GM20431 (cell line): ENCODE data around the gene PLK2.

Source experiments
- in situ Hi-C: fragments of 300-500 bp; cut with MseI, MboI; formaldehyde crosslinking; loops from one replicate; pipeline ENCODE4 v1.15.0; 2020; ENCODE audit warnings: low sequenced_read_pairs; ENCODE audit not compliant: unreplicated experiment

The PLK2 gene

GRCh38 chr5:58452566-58453258 lies 7.2 kb downstream of the PLK2 start:
- in situ Hi-C loops, result loop anchor here (25.0 kb wide), 3 partner anchors 665 to 1140 kb away; no protein-coding TSS in a partner anchor

GRCh38 chr5:58451732-58452565 lies 7.9 kb downstream of the PLK2 start:
- in situ Hi-C loops, result loop anchor here (25.0 kb wide), 3 partner anchors 665 to 1140 kb away; no protein-coding TSS in a partner anchor

GRCh38 chr5:58450811-58451629 lies 8.9 kb downstream of the PLK2 start:
- in situ Hi-C loops, result loop anchor here (25.0 kb wide), 3 partner anchors 664 to 1139 kb away; no protein-coding TSS in a partner anchor

DNA sequence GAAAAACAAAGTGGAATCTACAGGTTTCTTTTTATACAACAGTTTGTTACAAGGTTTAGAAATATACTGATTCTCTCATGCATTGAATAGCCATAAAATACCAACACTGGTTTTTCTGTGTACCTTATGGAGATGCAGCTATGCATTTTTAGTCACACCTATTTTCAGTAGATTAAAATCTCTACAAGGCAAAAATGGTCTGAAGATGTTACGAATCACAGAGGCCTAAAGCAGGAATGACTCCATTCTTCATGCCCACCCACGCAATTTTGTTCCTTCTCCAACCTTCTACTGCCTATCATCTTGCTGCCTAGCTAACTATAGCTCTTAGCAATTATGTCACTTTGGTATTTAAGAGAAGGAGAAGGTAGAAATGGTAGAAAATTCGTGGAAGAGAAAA lies 9.9 kb downstream of the PLK2 start:
- in situ Hi-C loops, result loop anchor here (25.0 kb wide), 3 partner anchors 663 to 1138 kb away; no protein-coding TSS in a partner anchor

DNA sequence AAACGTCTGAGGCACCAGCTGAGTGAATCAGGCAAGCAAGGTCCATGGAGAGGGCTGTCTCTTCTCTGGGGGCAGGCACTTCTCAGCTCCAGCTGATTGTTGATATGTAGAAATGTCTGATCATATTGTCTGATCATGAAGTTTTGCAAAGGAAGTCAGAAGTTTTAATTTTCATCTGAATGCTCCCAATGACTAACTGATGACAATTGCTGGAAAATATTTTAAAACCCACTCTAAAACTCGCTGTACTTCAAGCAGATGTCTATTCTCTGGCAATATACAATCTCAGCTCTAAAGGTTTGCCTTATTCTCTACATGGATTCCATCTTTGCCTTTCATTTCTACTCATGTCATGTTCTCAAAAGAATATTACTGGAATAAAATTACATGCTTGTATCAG lies 12.7 kb downstream of the PLK2 start:
- in situ Hi-C loops, result no loop called here

DNA sequence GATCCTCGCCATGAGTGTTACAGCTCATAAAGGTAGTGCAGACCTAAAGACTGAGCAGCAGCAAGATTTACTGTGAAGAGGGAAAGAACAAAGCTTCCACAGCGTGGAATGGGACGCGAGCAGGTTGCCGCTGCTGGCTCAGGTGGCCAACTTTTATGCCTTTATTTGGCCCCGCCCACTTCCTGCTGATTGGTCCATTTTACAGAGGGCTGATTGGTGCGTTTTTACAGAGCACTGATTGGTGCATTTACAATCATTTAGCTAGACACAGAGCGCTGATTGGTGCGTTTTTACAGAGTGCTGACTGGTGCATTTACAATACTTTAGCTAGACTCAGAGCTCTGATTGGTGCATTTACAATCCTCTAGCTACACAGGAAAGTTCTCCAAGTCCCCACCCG lies 13.9 kb downstream of the PLK2 start:
- in situ Hi-C loops, result no loop called here

DNA sequence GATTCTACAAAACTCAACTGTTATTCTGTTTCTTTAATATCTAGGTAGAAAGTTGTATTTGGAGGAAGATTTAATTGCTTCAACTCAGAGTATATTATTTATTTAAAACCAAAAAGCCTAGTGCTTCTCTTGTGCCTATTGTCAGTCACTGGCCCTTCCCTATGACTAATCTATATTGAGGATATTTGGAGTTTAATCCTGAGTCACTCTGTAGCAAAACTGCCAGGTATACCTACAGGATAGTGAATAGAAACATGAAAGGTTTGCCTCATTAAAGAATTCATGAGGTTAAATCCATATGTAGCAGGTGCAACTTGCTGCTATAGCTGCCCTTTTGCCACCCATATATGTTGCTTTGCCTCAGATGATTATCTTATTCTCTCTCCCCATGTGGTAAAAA lies 15.1 kb downstream of the PLK2 start:
- in situ Hi-C loops, result no loop called here

DNA sequence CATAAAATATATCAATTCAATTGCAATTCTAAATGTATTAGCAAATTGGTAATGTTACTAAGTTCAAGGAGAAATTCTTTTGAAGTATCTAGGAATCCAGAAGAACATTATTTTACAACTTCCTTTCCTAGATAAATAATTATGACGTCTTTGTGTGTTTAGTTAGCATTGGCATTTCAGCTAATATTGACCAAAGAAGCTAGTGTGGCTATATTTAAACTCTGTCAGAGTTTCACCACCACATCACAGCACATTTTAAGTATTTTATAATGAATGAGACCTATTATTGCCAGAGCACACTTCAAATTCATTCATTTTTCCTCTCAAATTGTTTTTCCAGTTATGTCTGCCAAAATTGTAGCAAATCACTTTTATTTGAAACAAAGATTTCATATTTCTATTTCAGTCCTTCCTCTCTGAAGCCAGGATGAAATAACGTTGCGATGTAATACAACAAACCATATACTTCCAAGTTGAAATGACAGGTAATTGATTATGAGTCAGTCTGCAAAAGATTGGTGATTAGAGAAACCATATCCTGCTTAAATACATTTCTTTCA lies 18.9 kb downstream of the PLK2 start:
- in situ Hi-C loops, result no loop called here

DNA sequence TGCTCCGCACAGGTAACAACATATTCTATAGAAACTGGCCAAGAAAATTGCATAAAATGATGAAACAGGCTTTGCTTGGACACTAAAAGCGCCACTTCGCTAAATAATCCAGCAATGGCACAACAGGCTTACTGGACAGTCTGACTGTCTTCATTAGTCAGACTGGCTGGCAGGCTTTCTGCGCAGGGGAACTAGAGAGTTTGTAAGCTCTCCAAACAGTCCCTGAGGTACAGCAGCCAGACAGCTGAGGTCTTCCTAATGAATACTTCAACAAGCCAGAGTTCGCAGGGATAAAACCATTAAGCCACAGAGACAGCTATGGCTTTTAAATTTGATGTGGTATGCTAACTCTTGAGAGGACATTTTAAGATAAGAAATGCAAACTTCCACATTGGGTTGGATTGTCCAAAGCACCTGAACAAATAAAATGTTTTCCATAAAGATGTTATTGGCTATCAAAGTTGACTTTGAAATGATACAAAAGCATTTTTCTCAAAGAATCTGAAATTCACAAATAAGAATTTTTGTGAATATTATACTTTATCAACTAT lies 20.7 kb downstream of the PLK2 start:
- in situ Hi-C loops, result no loop called here

DNA sequence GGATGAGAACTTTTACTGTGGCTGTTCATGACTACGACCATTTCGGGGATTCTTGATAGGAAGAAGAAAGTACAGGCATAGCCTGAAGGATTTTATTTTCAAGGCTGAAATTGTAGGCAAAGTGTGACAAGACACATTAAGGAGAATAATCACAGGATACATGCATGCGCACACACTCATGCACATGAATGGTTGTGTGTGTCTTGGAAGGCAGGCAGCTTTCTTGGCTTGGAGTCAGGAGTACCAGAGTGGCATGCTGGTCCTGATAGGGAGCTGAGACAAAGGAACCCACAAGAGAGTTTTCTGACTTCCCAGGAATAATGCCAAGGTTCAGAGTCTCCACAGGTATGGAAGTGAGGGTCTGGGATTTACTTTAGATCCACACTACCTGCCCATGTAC lies 22.2 kb downstream of the PLK2 start:
- in situ Hi-C loops, result no loop called here

GRCh38 chr5:58431832-58432231 lies 28.1 kb downstream of the PLK2 start:
- in situ Hi-C loops, result no loop called here

DNA sequence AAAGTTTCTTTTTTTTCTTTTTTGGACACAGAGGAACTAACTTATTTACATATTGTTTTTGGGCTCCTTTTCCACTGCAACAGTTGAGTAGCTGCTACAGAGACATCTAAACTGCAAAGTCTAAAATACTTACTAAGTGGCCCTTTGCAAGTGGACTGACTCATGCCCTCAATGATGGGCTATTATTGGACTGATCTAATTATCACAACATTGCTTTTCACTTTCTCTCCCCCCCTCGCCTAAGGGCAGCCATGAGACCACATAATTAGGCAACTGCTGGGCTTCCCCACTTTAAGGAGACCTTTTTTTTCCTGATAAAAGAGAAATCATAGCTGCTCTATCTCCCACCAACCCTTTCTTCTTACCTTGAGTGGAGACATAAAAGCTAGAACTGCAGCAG lies 47.0 kb downstream of the PLK2 start:
- in situ Hi-C loops, result no loop called here

- in situ Hi-C loops, result no loop called here
Measured at GRCh38 chr5:58412081-58412480, 47.8 kb downstream of the PLK2 start.

GRCh38 chr5:58411372-58411771 lies 48.5 kb downstream of the PLK2 start:
- in situ Hi-C loops, result no loop called here

DNA sequence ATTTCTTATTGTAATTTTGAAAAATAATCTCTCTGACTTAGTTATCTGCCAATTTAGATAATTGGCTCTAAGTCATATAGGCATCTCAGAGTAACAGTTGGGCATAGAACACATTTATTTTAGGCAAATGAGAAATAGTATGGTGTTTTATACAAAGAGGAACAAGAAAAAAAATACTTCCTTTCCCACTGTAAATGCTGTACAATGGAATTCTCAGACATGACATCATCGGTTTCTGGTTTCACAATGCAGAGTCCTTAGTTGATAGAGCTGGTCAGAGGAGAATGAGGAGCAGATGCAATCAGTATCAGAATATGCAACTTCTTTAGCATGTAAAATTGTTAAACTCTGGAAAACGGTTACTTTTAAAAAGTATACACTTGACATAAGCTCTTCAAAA lies 49.4 kb downstream of the PLK2 start:
- in situ Hi-C loops, result no loop called here

- in situ Hi-C loops, result no loop called here
Measured at GRCh38 chr5:58407042-58407719, 52.7 kb downstream of the PLK2 start.

GRCh38 chr5:58406394-58406793 lies 53.5 kb downstream of the PLK2 start:
- in situ Hi-C loops, result no loop called here

- in situ Hi-C loops, result no loop called here
Measured at GRCh38 chr5:58405175-58405574, 54.7 kb downstream of the PLK2 start.

- in situ Hi-C loops, result no loop called here
Measured at GRCh38 chr5:58404734-58405133, 55.2 kb downstream of the PLK2 start.
